Fibroblast of mammary gland (primary cell): ENCODE measurements around the gene CHCHD1.

Experiments
- DNase-seq: peaks from one replicate; pipeline ENCODE4 v3.0.0-alpha.2; 2010; ENCODE audit warnings: low read depth
- H3K4me3 ChIP-seq: 2 replicates; pipeline ENCODE4 v1.5.1; 2011; ENCODE audit warnings: low read depth, mild to moderate bottlenecking, low read length, moderate library complexity; ENCODE audit not compliant: control insufficient read depth
- CTCF ChIP-seq: conservative IDR thresholded peaks from 2 replicates; pipeline ENCODE4 v1.5.1; 2011; ENCODE audit warnings: low read depth, low read length, inconsistent platforms; ENCODE audit not compliant: control insufficient read depth, insufficient read depth

The CHCHD1 gene

DNA sequence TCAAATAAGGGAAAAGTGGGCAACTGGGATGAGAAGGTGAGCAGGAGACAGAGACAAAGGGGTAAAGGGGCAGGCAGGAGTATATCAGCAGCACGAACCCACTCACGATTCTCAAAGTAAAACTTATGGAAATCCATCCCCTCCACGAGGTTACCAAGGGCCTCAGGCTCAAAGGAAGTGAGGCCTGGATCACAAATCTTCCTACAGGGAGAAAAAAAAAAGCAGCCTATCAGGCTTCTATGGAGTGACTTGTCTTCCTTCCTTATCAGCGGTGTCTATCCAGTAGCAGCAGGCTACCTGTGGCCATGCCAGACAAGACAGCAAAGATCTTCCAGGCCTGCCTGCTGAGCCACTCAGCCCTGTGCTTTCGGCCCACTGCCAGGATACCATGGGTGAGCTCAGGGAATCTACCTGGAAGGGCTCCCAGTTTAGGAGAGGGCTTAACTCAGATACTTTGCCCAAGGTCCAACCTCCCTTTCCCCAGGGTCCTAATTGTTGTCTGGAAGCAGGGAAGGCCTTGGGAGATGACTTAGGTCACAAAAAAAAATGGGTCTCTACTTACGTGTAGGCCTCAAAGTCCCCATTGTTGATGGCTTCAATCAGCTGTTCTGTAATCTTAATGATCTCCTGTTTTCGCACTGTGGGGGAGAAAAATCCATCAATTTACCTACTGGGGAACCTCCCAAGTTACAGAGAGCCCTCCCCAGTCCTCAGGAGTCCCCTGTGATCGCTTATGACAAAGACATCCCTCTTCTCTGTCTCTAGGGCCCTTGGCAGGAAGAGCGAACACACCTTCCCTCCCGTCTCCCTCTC lies 35.3 kb downstream of the CHCHD1 start:
- TF ChIP-seq CTCF: no peak
- no peak overlapping the region for H3K4me3 ChIP-seq
- no peak for DNase-seq

- TF ChIP-seq CTCF: no peak
- no peak overlapping the region for H3K4me3 ChIP-seq
- DNase-seq: no peak
These were observed 36.0 kb downstream of the CHCHD1 start for GRCh38 chr10:73817826-73818225.

- TF ChIP-seq CTCF: no peak
- no peak for DNase-seq
- H3K4me3 ChIP-seq: no peak overlapping the region
These were observed 36.6 kb downstream of the CHCHD1 start for GRCh38 chr10:73818402-73818801.

- no peak overlapping the region for H3K4me3 ChIP-seq
- no peak for TF ChIP-seq CTCF
- DNase-seq: no peak
These were observed 37.2 kb downstream of the CHCHD1 start for GRCh38 chr10:73819081-73819480.

- peak; percentile 41 for DNase-seq
- H3K4me3 ChIP-seq: no peak overlapping the region
- TF ChIP-seq CTCF: peak; percentile 14
These were observed 37.8 kb downstream of the CHCHD1 start for GRCh38 chr10:73819513-73820093.

- TF ChIP-seq CTCF: no peak
- no peak for DNase-seq
- H3K4me3 ChIP-seq: no peak overlapping the region
These were observed 41.5 kb downstream of the CHCHD1 start for GRCh38 chr10:73823391-73823790.
